Endometrial microvascular endothelial cells (primary cell): Measurements from ENCODE around the gene IL20. TPM values are rescaled to one million over a fixed set of nuclear protein-coding genes. Genes with fewer than 3 reads are reported as not detected.
"Not testable (repeated sequence)": the region's sequence is repeated elsewhere in the genome, so short reads cannot be mapped to it uniquely, and the experiment has no call there.

Experiments
- in situ Hi-C: cut with HindIII; loops from 2 replicates; pipeline ENCODE4 v1.10.0; 2017; ENCODE audit warnings: low sequenced_read_pairs, low pct_unique_long_range_greater_than_20kb; ENCODE audit errors: inconsistent ontology term
- total RNA-seq: library from RNA; depleted of rRNA; stranded (reverse); fragments of >200 nt; gene quantifications from one replicate; pipeline ENCODE4 v1.2.3, GENCODE V29; 2015; ENCODE audit errors: inconsistent ontology term

IL20 gene
- total RNA-seq, 1 donor from 2014 or later, result not detected

- in situ Hi-C loops, result no loop called here
Measured at GRCh38 chr1:206839857-206840256, 25.6 kb upstream of the IL20 start.

- in situ Hi-C loops, result no loop called here
Measured at GRCh38 chr1:206841609-206842323, 23.7 kb upstream of the IL20 start.

GRCh38 chr1:206842854-206843253, 22.6 kb upstream of the IL20 start:
- in situ Hi-C loops, result no loop called here

GRCh38 chr1:206843626-206844025, 21.8 kb upstream of the IL20 start:
- in situ Hi-C loops, result no loop called here

- in situ Hi-C loops, result no loop called here
Measured at GRCh38 chr1:206846487-206846886, 18.9 kb upstream of the IL20 start.

GRCh38 chr1:206847337-206847834, 18.0 kb upstream of the IL20 start:
- in situ Hi-C loops, result no loop called here

GRCh38 chr1:206847946-206848345, 17.5 kb upstream of the IL20 start:
- in situ Hi-C loops, result no loop called here

- in situ Hi-C loops, result no loop called here
Measured at GRCh38 chr1:206850401-206850800, 15.0 kb upstream of the IL20 start.

GRCh38 chr1:206851341-206852010, 13.9 kb upstream of the IL20 start:
- in situ Hi-C loops, result no loop called here

GRCh38 chr1:206852662-206853061, 12.8 kb upstream of the IL20 start:
- in situ Hi-C loops, result not testable (repeated sequence)

GRCh38 chr1:206853696-206854095, 11.7 kb upstream of the IL20 start:
- in situ Hi-C loops, result not testable (repeated sequence)

- in situ Hi-C loops, result no loop called here
Measured at GRCh38 chr1:206854401-206855129, 10.9 kb upstream of the IL20 start.

GRCh38 chr1:206855859-206856258, 9.6 kb upstream of the IL20 start:
- in situ Hi-C loops, result no loop called here

- in situ Hi-C loops, result no loop called here
Measured at GRCh38 chr1:206856674-206857464, 8.6 kb upstream of the IL20 start.

- in situ Hi-C loops, result no loop called here
Measured at GRCh38 chr1:206859082-206859521, 6.3 kb upstream of the IL20 start.

- in situ Hi-C loops, result no loop called here
Measured at GRCh38 chr1:206860165-206860564, 5.3 kb upstream of the IL20 start.

- in situ Hi-C loops, result no loop called here
Measured at GRCh38 chr1:206863266-206863665, 2.2 kb upstream of the IL20 start.

GRCh38 chr1:206866062-206866461, 639 bp downstream of the IL20 start:
- in situ Hi-C loops, result no loop called here

GRCh38 chr1:206867239-206867638, 1.8 kb downstream of the IL20 start:
- in situ Hi-C loops, result no loop called here
